CD4-positive, alpha-beta memory T cell (primary cell): ENCODE data around the gene NUBP2. TPM values are rescaled to one million over a fixed set of nuclear protein-coding genes. Genes with fewer than 3 reads are reported as not detected.

Experiments used
- CTCF ChIA-PET: fragments of 350-600 bp; sonication (Branson Sonifier 250); formaldehyde crosslinking; loops from one replicate; lab custom pipeline; 2021; ENCODE audit warnings: inconsistent platforms; ENCODE audit not compliant: partially characterized antibody; lab: Charles Lee
- POLR2A ChIA-PET: fragments of 350-600 bp; sonication (Branson Sonifier 250); formaldehyde crosslinking; loops from one replicate; lab custom pipeline; 2021; ENCODE audit not compliant: partially characterized antibody; lab: Charles Lee
- DNase-seq, 5 donors: peaks; one replicate each; pipeline versions ENCODE4 v3.0.0 to v3.0.0-alpha.2; 2020 to 2022; ENCODE audit warnings: mixed read lengths in 1 of 5
- H3K27ac ChIP-seq: one replicate; pipeline ENCODE4 v1.7.0; 2013; ENCODE audit warnings: low read depth, low read length
- H3K27me3 ChIP-seq: 2 replicates; pipeline ENCODE4 v1.7.0; 2013; ENCODE audit warnings: mild to moderate bottlenecking, low read length, moderate library complexity; ENCODE audit not compliant: insufficient read depth
- H3K36me3 ChIP-seq: 2 replicates; pipeline ENCODE4 v1.7.0; 2013; ENCODE audit warnings: mild to moderate bottlenecking, low read length, moderate library complexity; ENCODE audit not compliant: insufficient read depth
- H3K4me1 ChIP-seq: 2 replicates; pipeline ENCODE4 v1.7.0; 2013; ENCODE audit warnings: mild to moderate bottlenecking, low read length, moderate library complexity; ENCODE audit not compliant: insufficient read depth
- H3K4me3 ChIP-seq, 2 donors: one replicate each; pipeline ENCODE4 v1.7.0; 2013; ENCODE audit warnings: low read length in 2 of 2, mild to moderate bottlenecking in 1 of 2
- H3K9me3 ChIP-seq, 2 donors: one replicate each; pipeline ENCODE4 v1.7.0; 2013; ENCODE audit warnings: low read length in 2 of 2, control low read depth in 1 of 2; ENCODE audit not compliant: control insufficient read depth in 1 of 2
- H3K27ac Mint-ChIP-seq, 7 donors: one replicate each; pipeline ENCODE4 v1.8.0; 2020 to 2021; ENCODE audit warnings: mixed read lengths in 7 of 7, mild to moderate bottlenecking in 6 of 7, inconsistent platforms in 3 of 7, moderate library complexity in 3 of 7
- H3K27me3 Mint-ChIP-seq, 2 donors: one replicate each; pipeline ENCODE4 v1.8.0; 2020 to 2021; ENCODE audit warnings: mixed read lengths in 2 of 2
- H3K36me3 Mint-ChIP-seq, 2 donors: one replicate each; pipeline ENCODE4 v1.8.0; 2020 to 2021; ENCODE audit warnings: mixed read lengths in 2 of 2, inconsistent platforms in 1 of 2, mild to moderate bottlenecking in 1 of 2
- H3K4me1 Mint-ChIP-seq, 4 donors: one replicate each; pipeline ENCODE4 v1.8.0; 2020 to 2021; ENCODE audit warnings: mixed read lengths in 4 of 4, mild to moderate bottlenecking in 1 of 4
- H3K4me3 Mint-ChIP-seq, 8 donors: one replicate each; pipeline ENCODE4 v1.8.0; 2020 to 2021; ENCODE audit warnings: mixed read lengths in 8 of 8, mild to moderate bottlenecking in 7 of 8, moderate library complexity in 6 of 8, inconsistent platforms in 3 of 8
- H3K9me3 Mint-ChIP-seq, 8 donors: one replicate each; pipeline ENCODE4 v1.8.0; 2020 to 2021; ENCODE audit warnings: mixed read lengths in 8 of 8, mild to moderate bottlenecking in 5 of 8, inconsistent platforms in 3 of 8, moderate library complexity in 1 of 8
- intact Hi-C: fragments of 100-400 bp; cut with micrococcal nuclease; formaldehyde crosslinking; loops from one replicate; pipeline ENCODE4 v1.15.1; 2023
- polyA plus RNA-seq, 2 donors: library from polyadenylated mRNA; unstranded; fragments of 300-500 nt; fragmentation: Illumina TruSeq; gene quantifications; one replicate each; pipeline ENCODE4 v1.2.3, GENCODE V29; 2021
- total RNA-seq, 2 experiments: library from RNA; stranded (reverse); gene quantifications; one replicate each; pipeline ENCODE4 v1.2.3, GENCODE V29; 2021

The NUBP2 gene
- total and polyA plus RNA-seq, 4 experiments from 2014 or later, result 55.9 to 98.9 (median 68.5) TPM

- H3K4me1 ChIP-seq, result peaks cover 29% of the 10 kb centered on the region
Observed at GRCh38 chr16:1772908-1773702, 9.7 kb upstream of the NUBP2 start, which contains the start of gene MRPS34. MRPS34 (minus strand) TSS chr16:1773134; CDS start chr16:1773119, 15 bp downstream.

GRCh38 chr16:1773703-1774447 is 8.9 kb upstream of the NUBP2 start:
- H3K36me3 Mint-ChIP-seq, result peaks cover 0 to 19% of the 10 kb centered on the region in 2 donors
- intact Hi-C loops, result loop anchor here (1.0 to 5.0 kb wide), 4 partner anchors 8 to 758 kb away; partner anchors contain the start of genes CEMP1, FAHD1, HAGH and NUBP2
- peaks cover 11 to 32% (median 15%) of the 10 kb centered on the region in 4 donors for H3K4me1 Mint-ChIP-seq
- no peaks in the 10 kb centered on the region for H3K9me3 ChIP-seq
- peak overlapping the region; percentile 45 to 73 for H3K4me3 ChIP-seq
- POLR2A ChIA-PET, result interaction anchor here (1.1 to 11.4 kb wide), 6 partner anchors 6 to 191 kb away, joined by 3 to 185 read pairs (median 20); partner anchors contain the start of genes FAHD1, HAGH, MAPK8IP3 and NUBP2
- H3K27ac Mint-ChIP-seq, result peak overlapping the region in 6 of 7 donors; percentile 48 to 90 (median 84)
- CTCF ChIA-PET, result interaction anchor here (0.9 to 1.7 kb wide), 2 partner anchors 9 to 30 kb away, joined by 3 to 16 read pairs; partner anchors contain the start of genes NUBP2 and SPSB3
- H3K27ac ChIP-seq, result peak overlapping the region; percentile 72
- no peaks in the 10 kb centered on the region for H3K27me3 Mint-ChIP-seq
- H3K27me3 ChIP-seq, result no peaks in the 10 kb centered on the region
- H3K4me3 Mint-ChIP-seq, result peak overlapping the region; percentile 78 to 97 (median 83)
- H3K4me1 ChIP-seq, result peaks cover 29% of the 10 kb centered on the region
- peaks cover 5% of the 10 kb centered on the region for H3K36me3 ChIP-seq
- no peaks in the 10 kb centered on the region for H3K9me3 Mint-ChIP-seq
- DNase-seq, result no peak

More at GRCh38 chr16:1772908-1773702, 9.7 kb upstream of the NUBP2 start, which contains the start of gene MRPS34:
- Histone ChIP-seq H3K9me3 (no peaks in the 10 kb centered on the region), H3K4me3 (peak within 1 kb of the TSS; percentile 45 to 88), H3K36me3 (peaks cover 5% of the 10 kb centered on the region), H3K27me3 (no peaks in the 10 kb centered on the region), H3K27ac (peak within 1 kb of the TSS; percentile 72)
- intact Hi-C loops, result loop anchor here (1.0 to 5.0 kb wide), 4 partner anchors 9 to 759 kb away; partner anchors contain the start of genes CEMP1, FAHD1, HAGH and NUBP2
- Mint-ChIP-seq H3K36me3 (peaks cover under 1 to 19% of the 10 kb centered on the region in 2 donors), H3K27ac (peak within 1 kb of the TSS; percentile 90 to 97 (median 95)), H3K27me3 (no peaks in the 10 kb centered on the region), H3K4me1 (peaks cover 11 to 32% (median 15%) of the 10 kb centered on the region in 4 donors), H3K9me3 (no peaks in the 10 kb centered on the region), H3K4me3 (peak within 1 kb of the TSS; percentile 85 to 98 (median 96))
- ChIA-PET POLR2A (interaction anchor here (0.8 to 11.4 kb wide), 12 partner anchors 7 to 1005 kb away, joined by 3 to 185 read pairs (median 4); partner anchors contain the start of genes FAHD1, HAGH, JPT2 and MAPK8IP3), CTCF (interaction anchor here (1.7 to 2.3 kb wide), 2 partner anchors 9 to 10 kb away, joined by 16 read pairs; partner anchors contain the start of genes NUBP2 and SPSB3)
- DNase-seq, result peak; percentile 72 to 78 (median 74)

GRCh38 chr16:1774448-1774780 is 8.3 kb upstream of the NUBP2 start:
- Mint-ChIP-seq H3K9me3 (no peaks in the 10 kb centered on the region), H3K36me3 (peaks cover 0 to 22% of the 10 kb centered on the region in 2 donors), H3K4me1 (peaks cover 11 to 32% (median 15%) of the 10 kb centered on the region in 4 donors), H3K27me3 (no peaks in the 10 kb centered on the region), H3K27ac (peak overlapping the region in 1 of 7 donors; percentile 88), H3K4me3 (peak overlapping the region in 6 of 8 donors; percentile 24 to 83 (median 54))
- Histone ChIP-seq H3K4me3 (no peak overlapping the region), H3K9me3 (no peaks in the 10 kb centered on the region), H3K27ac (peak overlapping the region; percentile 72), H3K36me3 (peaks cover 10% of the 10 kb centered on the region), H3K27me3 (no peaks in the 10 kb centered on the region), H3K4me1 (peaks cover 29% of the 10 kb centered on the region)
- ChIA-PET POLR2A (interaction anchor here (1.1 to 11.4 kb wide), 6 partner anchors 6 to 191 kb away, joined by 3 to 185 read pairs (median 20); partner anchors contain the start of genes FAHD1, HAGH, MAPK8IP3 and NUBP2), CTCF (interaction anchor here (0.9 to 1.7 kb wide), 2 partner anchors 8 to 30 kb away, joined by 3 to 16 read pairs; partner anchors contain the start of genes NUBP2 and SPSB3)
- intact Hi-C loops, result loop anchor here (5.0 kb wide), 1 partner anchor 758 kb away; the partner anchor contains the start of gene CEMP1
- DNase-seq, result no peak

- POLR2A ChIA-PET, result interaction anchor here (0.6 to 11.4 kb wide), 5 partner anchors 5 to 154 kb away, joined by 3 to 185 read pairs (median 3); partner anchors contain the start of genes MAPK8IP3, NUBP2 and SPSB3
- DNase-seq, result no peak
Observed at GRCh38 chr16:1775006-1775845, 7.5 kb upstream of the NUBP2 start.

DNA sequence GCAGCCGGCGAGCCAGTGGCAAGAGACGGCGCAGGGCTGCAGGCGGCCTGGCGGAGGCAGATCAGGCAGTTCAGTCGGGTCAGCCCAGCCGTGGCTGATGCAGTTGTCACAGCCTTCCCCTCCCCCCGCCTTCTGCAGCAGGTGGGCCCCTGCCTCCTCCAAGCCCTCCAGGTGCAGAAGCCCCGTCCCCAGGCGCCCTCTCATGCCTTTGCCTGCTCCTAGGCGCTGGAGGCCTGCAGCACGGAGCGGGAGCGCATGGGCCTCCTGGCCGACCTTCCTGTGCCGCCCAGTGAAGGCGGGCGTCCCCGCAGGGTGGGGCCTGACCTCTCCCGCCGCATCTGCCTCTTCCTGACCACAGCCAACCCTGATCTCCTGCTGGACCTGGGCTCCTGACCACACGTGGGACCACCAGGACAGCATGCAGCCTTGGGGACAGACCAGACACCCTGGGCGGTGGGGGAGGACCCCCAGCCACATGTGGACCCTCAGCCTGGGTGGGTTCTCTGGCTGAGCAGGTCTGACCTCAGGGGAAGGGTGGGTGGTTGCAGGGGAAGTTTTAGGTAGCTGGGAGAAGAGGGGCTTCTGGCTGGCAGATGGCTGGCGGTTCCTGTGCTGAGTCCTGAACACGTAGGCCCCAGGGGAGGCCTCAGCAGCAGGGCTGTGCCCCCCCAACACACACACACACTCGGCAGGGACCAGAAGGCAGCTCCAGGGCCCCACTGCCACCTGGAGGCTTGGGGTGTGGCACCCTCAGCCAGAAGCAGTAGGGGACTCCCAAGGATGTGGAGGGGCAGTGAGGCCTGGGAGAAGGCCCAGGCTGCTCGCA is 6.7 kb upstream of the NUBP2 start:
- Mint-ChIP-seq H3K4me1 (peaks cover 10 to 34% (median 13%) of the 10 kb centered on the region in 4 donors), H3K27me3 (no peaks in the 10 kb centered on the region), H3K4me3 (peak overlapping the region in 2 of 8 donors; percentile 21 to 52), H3K36me3 (peaks cover 0 to 17% of the 10 kb centered on the region in 2 donors), H3K9me3 (no peaks in the 10 kb centered on the region), H3K27ac (peak overlapping the region in 1 of 7 donors; percentile 88)
- Histone ChIP-seq H3K36me3 (peaks cover 22% of the 10 kb centered on the region), H3K27me3 (no peaks in the 10 kb centered on the region), H3K27ac (no peak overlapping the region), H3K9me3 (no peaks in the 10 kb centered on the region), H3K4me1 (peaks cover 34% of the 10 kb centered on the region), H3K4me3 (no peak overlapping the region)
- CTCF ChIA-PET, result no interaction called here
- POLR2A ChIA-PET, result interaction anchor here (0.6 to 9.4 kb wide), 2 partner anchors 38 to 69 kb away, joined by 3 to 66 read pairs; partner anchors contain the start of gene MAPK8IP3
- intact Hi-C loops, result no loop called here
- DNase-seq, result no peak

More at GRCh38 chr16:1775006-1775845, 7.5 kb upstream of the NUBP2 start:
- no peaks in the 10 kb centered on the region for H3K27me3 ChIP-seq
- H3K4me3 ChIP-seq, result no peak overlapping the region
- CTCF ChIA-PET, result interaction anchor here (1.7 kb wide), 1 partner anchor 8 kb away, joined by 16 read pairs; the partner anchor contains the start of genes NUBP2 and SPSB3
- H3K27ac ChIP-seq, result peak overlapping the region; percentile 72
- H3K27me3 Mint-ChIP-seq, result no peaks in the 10 kb centered on the region
- no peaks in the 10 kb centered on the region for H3K9me3 Mint-ChIP-seq
- peaks cover 0 to 19% of the 10 kb centered on the region in 2 donors for H3K36me3 Mint-ChIP-seq
- H3K4me3 Mint-ChIP-seq, result peak overlapping the region in 7 of 8 donors; percentile 13 to 59 (median 44)
- intact Hi-C loops, result no loop called here
- H3K36me3 ChIP-seq, result peaks cover 13% of the 10 kb centered on the region
- peaks cover 10 to 30% (median 12%) of the 10 kb centered on the region in 4 donors for H3K4me1 Mint-ChIP-seq
- no peaks in the 10 kb centered on the region for H3K9me3 ChIP-seq
- peaks cover 32% of the 10 kb centered on the region for H3K4me1 ChIP-seq
- H3K27ac Mint-ChIP-seq, result peak overlapping the region in 1 of 7 donors; percentile 88
